DMS153 (cell line): ENCODE data around the gene PEX11G.

Experiments used
- DNase-seq: peaks from one replicate; lab custom pipeline; 2025; lab: John Stamatoyannopoulos, UW

Gene PEX11G

GRCh38 chr19:7488736-7489353, at the start of gene PEX11G:
TSS of gene PEX11G (minus strand) at chr19:7489035. CDS start at chr19:7489010, 25 bp downstream.
- peak; percentile 82 for DNase-seq

- DNase-seq = no peak
These were observed 47.3 kb upstream of the PEX11G start for GRCh38 chr19:7535998-7536695.

GRCh38 chr19:7535047-7535997, 46.5 kb upstream of the PEX11G start, which contains the start of gene PNPLA6:
TSS of gene PNPLA6 (plus strand) at chr19:7535717. CDS start at chr19:7535789, 72 bp downstream.
- DNase-seq = peak; percentile 82

- DNase-seq = no peak
These were observed 45.8 kb upstream of the PEX11G start for GRCh38 chr19:7534531-7535046.

- DNase-seq = peak; percentile 66
These were observed 45.2 kb upstream of the PEX11G start for GRCh38 chr19:7533925-7534480.

- DNase-seq = no peak
These were observed 44.5 kb upstream of the PEX11G start for GRCh38 chr19:7533281-7533885.

GRCh38 chr19:7529610-7530490, 41.0 kb upstream of the PEX11G start:
- no peak for DNase-seq

GRCh38 chr19:7529246-7529600, 40.4 kb upstream of the PEX11G start:
- DNase-seq = no peak

GRCh38 chr19:7528522-7529245, 39.8 kb upstream of the PEX11G start:
- DNase-seq = no peak

GRCh38 chr19:7528192-7528519, 39.3 kb upstream of the PEX11G start:
- no peak for DNase-seq

GRCh38 chr19:7527516-7528191, 38.8 kb upstream of the PEX11G start:
- no peak for DNase-seq

- DNase-seq = no peak
These were observed 37.5 kb upstream of the PEX11G start for GRCh38 chr19:7526059-7526929.

- DNase-seq = no peak
These were observed 36.3 kb upstream of the PEX11G start for GRCh38 chr19:7524992-7525739.

- DNase-seq = no peak
These were observed 35.7 kb upstream of the PEX11G start for GRCh38 chr19:7524523-7524922.

- no peak for DNase-seq
These were observed 34.3 kb upstream of the PEX11G start for GRCh38 chr19:7522923-7523667.

- DNase-seq = peak; percentile 93
These were observed 33.5 kb upstream of the PEX11G start, which contains the start of gene MCOLN1 for GRCh38 chr19:7522072-7522922. TSS of gene MCOLN1 (plus strand) at chr19:7522624. CDS start at chr19:7522751, 127 bp downstream.
